ENCODE results near the gene PSG4. TPM values are rescaled to one million over a fixed set of nuclear protein-coding genes. Genes with fewer than 3 reads are reported as not detected.

The PSG4 gene
- total RNA-seq, 2 experiments from 2014 or later = not detected

Other genes with a start within 250 kb of the PSG4 start
- gene PSG11, start 179.2 kb downstream of the PSG4 start, total RNA-seq = not detected
- not detected for gene PSG2, start 122.9 kb downstream of the PSG4 start, total RNA-seq
- not detected for gene PSG5, start 19.1 kb downstream of the PSG4 start, total RNA-seq
- gene PSG9, start 63.9 kb upstream of the PSG4 start, total RNA-seq = not detected
- gene CD177, start 148.0 kb upstream of the PSG4 start, total RNA-seq = not detected
- gene TEX101, start 209.3 kb upstream of the PSG4 start, total RNA-seq = not detected

Measured in activated CD4-positive, alpha-beta memory T cell treated with anti-CD3 and anti-CD28 coated beads for 36 hours (primary cell).